SK-N-SH treated with all-trans-retinoic acid at 6 μM for 48 hours (cell line): ENCODE data around the gene CHMP2B.

Experiments used
- CSDC2 ChIP-seq: fragments of 250-450 bp; sonication (Bioruptor Pico); IDR thresholded peaks from 2 replicates; pipeline ENCODE4 v1.5.0; 2020; ENCODE audit warnings: mild to moderate bottlenecking, moderate library complexity
- RARB ChIP-seq: fragments of 250-450 bp; sonication (Bioruptor Pico); IDR thresholded peaks from 2 replicates; pipeline ENCODE4 v1.8.0; 2021; ENCODE audit warnings: mild to moderate bottlenecking, moderate library complexity
- ZC3H10 ChIP-seq: fragments of 250-450 bp; sonication (Bioruptor Pico); IDR thresholded peaks from 2 replicates; pipeline ENCODE4 v1.5.1; 2021; ENCODE audit warnings: mild to moderate bottlenecking, moderate library complexity
- ZFP30 ChIP-seq: fragments of 450-650 bp; formaldehyde crosslinking; IDR thresholded peaks from 2 replicates; pipeline ENCODE4 v1.5.0; 2022; ENCODE audit warnings: mild to moderate bottlenecking, moderate library complexity

- TF ChIP-seq CSDC2 (CRISPR knock-in tag) (no peak), ZC3H10 (no peak), ZFP30 (CRISPR knock-in tag) (no peak), RARB (CRISPR knock-in tag) (no peak)
Measured at GRCh38 chr3:87270908-87271700, 44.0 kb downstream of the CHMP2B start.
